Thyroid gland (tissue), 4 donors: ENCODE measurements around the gene COASY.

ENCODE experiments used
- CTCF ChIP-seq, 6 experiments: fragments of 200-600 bp in 3 of 6; fragments of 450-650 bp in 3 of 6; sonication (generic) in 3 of 6; IDR thresholded peaks; one replicate each; pipeline ENCODE4 v1.5.1; 2016 to 2019; ENCODE audit warnings: antibody characterized with exemption in 6 of 6, mild to moderate bottlenecking in 2 of 6, inconsistent platforms in 1 of 6, moderate library complexity in 1 of 6
- POLR2A ChIP-seq, 2 donors: fragments of 450-650 bp; IDR thresholded peaks; one replicate each; pipeline ENCODE4 v1.6.1; 2017; ENCODE audit warnings: antibody characterized with exemption in 2 of 2, mild to moderate bottlenecking in 2 of 2, moderate library complexity in 1 of 2

GRCh38 chr17:42591411-42591810 lies 29.5 kb downstream of the COASY start:
- no peak for TF ChIP-seq POLR2A (IDR thresholded peaks at IDR 0.05)
- TF ChIP-seq CTCF (IDR thresholded peaks at IDR 0.05): no peak
